Activated T-helper 1 cell treated with anti-CD3 and anti-CD28 coated beads, Interleukin-2, amount 50 U/mL, for 16 hours (primary cell): Measurements from ENCODE around the gene PRSS12.
"Not testable (repeated sequence)": the region's sequence is repeated elsewhere in the genome, so short reads cannot be mapped to it uniquely, and the experiment has no call there.

Experiments
- DNase-seq, 2 donors: peaks; one replicate each; pipeline ENCODE4 v3.0.0-alpha.2; 2020; ENCODE audit warnings: low read depth in 1 of 2, low spot score in 1 of 2

Gene PRSS12

GRCh38 chr4:118327554-118328241 is 25.1 kb downstream of the PRSS12 start:
- no peak for DNase-seq

- no peak for DNase-seq
These were observed 26.2 kb downstream of the PRSS12 start for GRCh38 chr4:118326585-118326984.

GRCh38 chr4:118325431-118325830 is 27.4 kb downstream of the PRSS12 start:
- DNase-seq: no peak

GRCh38 chr4:118322831-118323502 is 29.8 kb downstream of the PRSS12 start:
- no peak for DNase-seq

GRCh38 chr4:118318931-118319330 is 33.9 kb downstream of the PRSS12 start:
- no peak for DNase-seq

- no peak for DNase-seq
These were observed 35.1 kb downstream of the PRSS12 start for GRCh38 chr4:118317691-118318090.

GRCh38 chr4:118314221-118314620 is 38.6 kb downstream of the PRSS12 start:
- no peak for DNase-seq

GRCh38 chr4:118313098-118313497 is 39.7 kb downstream of the PRSS12 start:
- DNase-seq: no peak

- no peak for DNase-seq
These were observed 44.3 kb downstream of the PRSS12 start for GRCh38 chr4:118308306-118309030.

GRCh38 chr4:118307643-118308042 is 45.2 kb downstream of the PRSS12 start:
- no peak for DNase-seq

- not testable (repeated sequence) for DNase-seq
These were observed 53.2 kb downstream of the PRSS12 start for GRCh38 chr4:118299619-118300018.

GRCh38 chr4:118296729-118297128 is 56.1 kb downstream of the PRSS12 start:
- DNase-seq: no peak

GRCh38 chr4:118290951-118291350 is 61.9 kb downstream of the PRSS12 start:
- no peak for DNase-seq

GRCh38 chr4:118289794-118290193 is 63.0 kb downstream of the PRSS12 start:
- no peak for DNase-seq

GRCh38 chr4:118287711-118288451 is 64.9 kb downstream of the PRSS12 start:
- DNase-seq: no peak

- no peak for DNase-seq
These were observed 66.1 kb downstream of the PRSS12 start for GRCh38 chr4:118286685-118287084.

GRCh38 chr4:118285931-118286330 is 66.9 kb downstream of the PRSS12 start:
- no peak for DNase-seq

- no peak for DNase-seq
These were observed 68.6 kb downstream of the PRSS12 start for GRCh38 chr4:118284169-118284568.

- no peak for DNase-seq
These were observed 70.1 kb downstream of the PRSS12 start for GRCh38 chr4:118282692-118283091.

GRCh38 chr4:118281611-118282442 is 71.0 kb downstream of the PRSS12 start:
- DNase-seq: no peak
